B cell (primary cell): ENCODE measurements around the gene USP27X. TPM values are rescaled to one million over a fixed set of nuclear protein-coding genes. Genes with fewer than 3 reads are reported as not detected.
A peak's percentile ranks its signal among the peaks of the same experiment; 100 is the strongest.

Experiments
- ATAC-seq: fragments of 200-7000 bp; cut with Tn5 transposase; one replicate; pipeline ENCODE4 v1.10.0; 2021; ENCODE audit warnings: low read depth, mild to moderate bottlenecking, moderate number of reproducible peaks, moderate library complexity
- CTCF ChIA-PET: fragments of 350-600 bp; sonication (Branson Sonifier 250); formaldehyde crosslinking; loops from one replicate; lab custom pipeline; 2021; ENCODE audit warnings: antibody characterized with exemption, inconsistent platforms; lab: Charles Lee
- POLR2A ChIA-PET: fragments of 350-600 bp; sonication (Branson Sonifier 250); formaldehyde crosslinking; loops from one replicate; lab custom pipeline; 2021; ENCODE audit warnings: antibody characterized with exemption; lab: Charles Lee
- DNase-seq: peaks from one replicate; pipeline ENCODE4 v3.0.0; 2013
- H2AFZ ChIP-seq: 2 replicates; pipeline ENCODE4 v1.6.1; 2012; ENCODE audit warnings: mild to moderate bottlenecking, low read depth, low read length; ENCODE audit not compliant: insufficient read depth, poor library complexity, severe bottlenecking
- H3K27ac ChIP-seq, 2 donors: 1 replicate in 1 of 2; 2 replicates in 1 of 2; pipeline ENCODE4 v1.5.1; 2012 to 2013; ENCODE audit warnings: low read length in 2 of 2, mild to moderate bottlenecking in 2 of 2, moderate library complexity in 1 of 2
- H3K27me3 ChIP-seq, 4 experiments: fragments of 200-600 bp in 1 of 4; sonication (generic) in 1 of 4; replicated peaks in 1 of 4; 1 replicate in 2 of 4; 2 replicates in 2 of 4; pipeline versions ENCODE4 v1.6.1 to v1.7.0; 2013 to 2016; ENCODE audit warnings: low read length in 3 of 4, mild to moderate bottlenecking in 2 of 4, mixed read lengths in 1 of 4, moderate library complexity in 1 of 4; ENCODE audit not compliant: insufficient read depth in 4 of 4, control insufficient read depth in 3 of 4; ENCODE audit errors: control extremely low read depth in 1 of 4
- H3K36me3 ChIP-seq, 2 experiments: replicated peaks in 1 of 2; 1 replicate in 1 of 2; 2 replicates in 1 of 2; pipeline versions ENCODE4 v1.6.1 to v1.7.1; 2013; ENCODE audit warnings: low read length in 1 of 2; ENCODE audit not compliant: insufficient read depth in 2 of 2, control insufficient read depth in 1 of 2; ENCODE audit errors: control extremely low read depth in 1 of 2, extremely low read depth in 1 of 2
- H3K4me1 ChIP-seq, 2 donors: fragments of 200-600 bp in 1 of 2; sonication (generic) in 1 of 2; 1 replicate in 1 of 2; 2 replicates in 1 of 2; pipeline versions ENCODE4 v1.5.1 to v1.6.1; 2013 to 2017; ENCODE audit warnings: low read length in 2 of 2; ENCODE audit not compliant: control insufficient read depth in 2 of 2, insufficient read depth in 2 of 2
- H3K4me2 ChIP-seq: replicated peaks from 2 replicates; pipeline ENCODE3; 2012; ENCODE audit warnings: mild to moderate bottlenecking, low read depth, low read length; ENCODE audit not compliant: poor library complexity, severe bottlenecking
- H3K4me3 ChIP-seq, 5 experiments: fragments of 200-600 bp in 1 of 5; sonication (generic) in 1 of 5; 1 replicate in 3 of 5; 2 replicates in 2 of 5; pipeline versions ENCODE4 v1.5.1 to v1.7.0; 2011 to 2016; ENCODE audit warnings: low read length in 4 of 5, mild to moderate bottlenecking in 4 of 5, low read depth in 2 of 5, control low read depth in 1 of 5, moderate library complexity in 1 of 5; ENCODE audit not compliant: insufficient read depth in 1 of 5; ENCODE audit errors: control extremely low read depth in 1 of 5, extremely low read depth in 1 of 5
- H3K79me2 ChIP-seq: fragments of 200-600 bp; sonication (generic); one replicate; pipeline ENCODE4 v1.6.0; 2016; ENCODE audit warnings: low read length; ENCODE audit not compliant: control insufficient read depth, insufficient read depth
- H3K9ac ChIP-seq: fragments of 200-600 bp; sonication (generic); 2 replicates; pipeline ENCODE4 v1.6.1; 2017; ENCODE audit warnings: mild to moderate bottlenecking, low read length, moderate library complexity
- H3K9me3 ChIP-seq, 3 donors: one replicate each; pipeline versions ENCODE4 v1.6.1 to v1.7.1; 2013; ENCODE audit warnings: low read length in 2 of 3; ENCODE audit not compliant: control insufficient read depth in 2 of 3, insufficient read depth in 1 of 3; ENCODE audit errors: control extremely low read depth in 1 of 3
- H4K20me1 ChIP-seq: 2 replicates; pipeline ENCODE4 v1.6.0; 2012; ENCODE audit warnings: mild to moderate bottlenecking, low read length; ENCODE audit not compliant: insufficient read depth, control insufficient read depth, poor library complexity, severe bottlenecking
- H3K27ac Mint-ChIP-seq: one replicate; pipeline ENCODE4 v1.8.0; 2021; ENCODE audit warnings: mixed read lengths
- H3K27me3 Mint-ChIP-seq: one replicate; pipeline ENCODE4 v1.8.0; 2021; ENCODE audit warnings: mixed read lengths
- H3K4me1 Mint-ChIP-seq: one replicate; pipeline ENCODE4 v1.8.0; 2021; ENCODE audit warnings: mixed read lengths
- H3K4me3 Mint-ChIP-seq: one replicate; pipeline ENCODE4 v1.8.0; 2021; ENCODE audit warnings: mixed read lengths
- H3K9me3 Mint-ChIP-seq: one replicate; pipeline ENCODE4 v1.8.0; 2022; ENCODE audit warnings: mixed read lengths; ENCODE audit not compliant: insufficient read depth
- CTCF ChIP-seq: fragments of 200-600 bp; IDR thresholded peaks from one replicate; pipeline ENCODE4 v1.8.0; 2022; ENCODE audit warnings: antibody characterized with exemption, mild to moderate bottlenecking
- EZH2 ChIP-seq: IDR thresholded peaks from 2 replicates; pipeline ENCODE4 v1.6.1; 2012; ENCODE audit warnings: borderline replicate concordance, low read depth, mild to moderate bottlenecking, moderate library complexity, low read length; ENCODE audit not compliant: insufficient read depth, poor library complexity, severe bottlenecking
- WGBS: methylation state at CpG from one replicate; pipeline ENCODE4 v1.1.5; 2013; ENCODE audit warnings: missing lambda C conversion rate; ENCODE audit not compliant: insufficient coverage; 5-methylcytosine and 5-hydroxymethylcytosine counted together
- intact Hi-C: fragments of 100-400 bp; cut with micrococcal nuclease; formaldehyde crosslinking; loops from one replicate; pipeline ENCODE4 v1.10.0; 2022
- polyA plus RNA-seq: library from polyadenylated mRNA; depleted of rRNA; stranded (reverse); fragments of >200 nt; gene quantifications from 2 replicates; pipeline ENCODE4 v1.2.3, GENCODE V29; 2012
- total RNA-seq, 2 donors: library from RNA; stranded (reverse); fragments of 120-200 nt in 1 of 2; gene quantifications; 1 replicate in 1 of 2; 2 replicates in 1 of 2; pipeline versions ENCODE4 v1.2.3 to v1.2.4, GENCODE V29; 2013 to 2022

USP27X gene
- total and polyA plus RNA-seq, 2 donors (not counting 1 experiment from before 2014, with no cell fraction given), result 1.6 to 6.1 TPM

GRCh38 chrX:49912861-49913260, 33.6 kb downstream of the USP27X start:
- ChIA-PET CTCF (interaction anchor here (1.2 kb wide), 1 partner anchor 29 kb away, joined by 3 read pairs; no protein-coding TSS in a partner anchor), POLR2A (no interaction called here)
- Mint-ChIP-seq H3K4me3 (no peak overlapping the region), H3K9me3 (no peaks in the 10 kb centered on the region), H3K27me3 (no peaks in the 10 kb centered on the region), H3K27ac (no peak overlapping the region), H3K4me1 (peaks cover 13% of the 10 kb centered on the region)
- Histone ChIP-seq H3K36me3 (no peaks in the 10 kb centered on the region), H3K9ac (no peak overlapping the region), H3K79me2 (no peaks in the 10 kb centered on the region), H2AFZ (no peak overlapping the region), H3K27ac (no peak overlapping the region), H3K4me3 (no peak overlapping the region), H4K20me1 (no peaks in the 10 kb centered on the region), H3K4me2 (no peak overlapping the region), H3K4me1 (peaks cover 7 to 8% of the 10 kb centered on the region in 2 donors), H3K9me3 (no peaks in the 10 kb centered on the region), H3K27me3 (no peaks in the 10 kb centered on the region)
- intact Hi-C loops, result no loop called here
- 95% methylated on average over 2 of the region's 3 CpGs for WGBS
- no peak for TF ChIP-seq CTCF
- TF ChIP-seq EZH2, result no peak
- no peak for ATAC-seq
- no peak for DNase-seq

- Histone ChIP-seq H3K79me2 (no peaks in the 10 kb centered on the region), H3K27ac (no peak overlapping the region), H3K9me3 (no peaks in the 10 kb centered on the region), H2AFZ (no peak overlapping the region), H3K4me2 (no peak overlapping the region), H3K36me3 (no peaks in the 10 kb centered on the region), H3K9ac (no peak overlapping the region), H4K20me1 (no peaks in the 10 kb centered on the region), H3K27me3 (no peaks in the 10 kb centered on the region), H3K4me1 (peaks cover under 1% of the 10 kb centered on the region in 2 donors), H3K4me3 (no peak overlapping the region)
- no peaks in the 10 kb centered on the region for H3K4me1 Mint-ChIP-seq
- no peaks in the 10 kb centered on the region for H3K27me3 Mint-ChIP-seq
- TF ChIP-seq CTCF, result peak; percentile 79
- TF ChIP-seq EZH2, result no peak
- ChIA-PET CTCF (interaction anchor here (0.7 to 2.9 kb wide), 8 partner anchors 8 to 671 kb away, joined by 3 to 23 read pairs (median 4); partner anchors contain the start of genes CCNB3 and USP27X), POLR2A (no interaction called here)
- H3K9me3 Mint-ChIP-seq, result no peaks in the 10 kb centered on the region
- DNase-seq (peak; percentile 66), ATAC-seq (peak; percentile 57)
- no CpG with 5 or more reads among the region's 8 CpGs for WGBS
- no peak overlapping the region for H3K27ac Mint-ChIP-seq
- H3K4me3 Mint-ChIP-seq, result no peak overlapping the region
- intact Hi-C loops, result loop anchor here (1.0 to 2.0 kb wide), 3 partner anchors 31 to 289 kb away; partner anchors contain the start of gene CCNB3
These were observed 36.3 kb downstream of the USP27X start for GRCh38 chrX:49915361-49916222.
